Sigmoid colon (tissue), 4 donors: ENCODE results near the gene FILIP1L.

ENCODE experiments used
- CTCF ChIP-seq, 4 experiments: fragments of 450-650 bp in 3 of 4; fragments of 200-600 bp in 1 of 4; IDR thresholded peaks; one replicate each; pipeline ENCODE4 v1.5.1; 2016 to 2019; ENCODE audit warnings: antibody characterized with exemption in 4 of 4, mild to moderate bottlenecking in 3 of 4, moderate library complexity in 2 of 4
- EP300 ChIP-seq, 4 donors: sonication (generic); formaldehyde crosslinking; IDR thresholded peaks; one replicate each; pipeline ENCODE4 v1.6.1; 2017; ENCODE audit warnings: antibody characterized with exemption in 4 of 4
- POLR2A ChIP-seq, 2 donors: fragments of 450-650 bp; IDR thresholded peaks; one replicate each; pipeline ENCODE4 v1.6.1; 2016; ENCODE audit warnings: antibody characterized with exemption in 2 of 2, mild to moderate bottlenecking in 2 of 2, moderate library complexity in 2 of 2
- POLR2AphosphoS5 ChIP-seq, 4 donors: sonication (generic); formaldehyde crosslinking; IDR thresholded peaks; one replicate each; pipeline ENCODE4 v1.6.1; 2017; ENCODE audit warnings: antibody characterized with exemption in 4 of 4

- no peak for TF ChIP-seq POLR2A (IDR thresholded peaks at IDR 0.05)
- TF ChIP-seq CTCF (IDR thresholded peaks at IDR 0.05), result no peak
- no peak for TF ChIP-seq POLR2AphosphoS5 (IDR thresholded peaks at IDR 0.05)
- no peak for TF ChIP-seq EP300 (IDR thresholded peaks at IDR 0.05)
Observed at GRCh38 chr3:100155128-100155527, 40.8 kb upstream of the FILIP1L start.
